GM19025 (cell line): ENCODE measurements around the gene TTC28.

Experiments
- ATAC-seq: cut with Tn5 transposase; IDR thresholded peaks from one replicate; pipeline ENCODE4 v1.9.1; 2021; ENCODE audit warnings: mild to moderate bottlenecking, low read depth, moderate library complexity; ENCODE audit not compliant: unreplicated experiment

The TTC28 gene

GRCh38 chr22:28125799-28126198 lies 553.8 kb downstream of the TTC28 start:
- no peak for ATAC-seq

GRCh38 chr22:28123989-28124766 lies 555.5 kb downstream of the TTC28 start:
- no peak for ATAC-seq

DNA sequence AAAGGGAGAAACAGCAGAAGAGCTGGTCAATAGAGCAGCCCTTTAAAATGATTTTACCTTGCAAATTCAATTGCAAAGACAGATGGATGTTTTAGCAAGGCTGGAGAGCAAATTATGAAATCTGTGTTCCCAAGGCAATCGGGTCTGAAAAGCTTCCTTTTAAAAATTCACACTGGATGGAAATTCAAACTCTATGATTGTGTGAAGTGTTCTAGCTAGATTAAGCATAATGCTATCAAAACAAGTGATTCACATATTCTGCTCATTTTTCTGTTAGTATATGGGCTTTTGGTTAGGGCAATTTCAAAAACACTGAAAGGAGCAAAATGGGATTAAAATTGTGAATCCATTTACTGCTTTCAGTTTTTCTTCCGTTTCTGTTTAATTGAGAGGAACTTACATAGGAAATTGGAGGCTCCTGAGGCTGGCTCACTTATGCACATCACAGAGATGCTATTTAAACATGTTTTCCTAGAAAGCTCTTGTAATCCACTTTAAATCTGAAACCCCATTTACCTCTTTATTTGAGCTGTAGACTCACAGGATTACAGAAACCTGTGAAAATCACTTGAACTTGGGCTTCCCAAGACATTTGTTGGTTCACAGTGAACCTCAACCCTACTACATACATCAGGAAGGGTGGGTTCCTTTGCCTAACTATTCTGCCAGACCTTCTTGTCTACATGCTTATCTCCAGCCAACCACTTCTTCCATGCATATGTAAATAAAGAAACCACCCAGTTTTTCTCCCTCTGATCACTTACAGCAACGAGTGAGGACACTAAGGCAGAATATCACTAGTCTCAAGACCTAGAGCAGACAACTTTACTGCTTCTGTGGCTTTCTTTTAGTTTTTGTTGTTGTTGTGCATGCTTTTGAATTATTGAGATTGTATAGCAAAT lies 558.7 kb downstream of the TTC28 start:
- ATAC-seq, result no peak

GRCh38 chr22:28118957-28119631 lies 560.5 kb downstream of the TTC28 start:
- ATAC-seq, result no peak

- no peak for ATAC-seq
These were observed 563.4 kb downstream of the TTC28 start for GRCh38 chr22:28116219-28116673.

DNA sequence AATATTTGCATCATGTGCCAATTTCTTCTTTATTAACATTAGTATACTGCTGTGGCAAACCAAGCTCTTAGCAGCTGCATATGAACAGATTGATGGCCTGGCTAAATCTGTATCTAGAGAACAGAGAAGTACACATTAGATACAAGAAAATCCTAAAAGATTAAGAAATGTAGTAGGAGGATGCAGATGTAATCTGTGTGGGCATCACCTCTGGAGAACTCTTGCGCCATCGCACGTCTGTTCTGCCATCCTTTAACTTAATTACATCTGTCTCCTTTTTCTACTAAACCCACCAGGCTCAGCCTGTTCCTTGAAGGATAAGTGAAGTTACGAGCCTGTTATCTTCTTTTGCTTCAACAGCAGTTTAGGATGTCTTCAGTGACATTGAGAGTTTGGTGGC lies 564.2 kb downstream of the TTC28 start:
- ATAC-seq, result no peak

DNA sequence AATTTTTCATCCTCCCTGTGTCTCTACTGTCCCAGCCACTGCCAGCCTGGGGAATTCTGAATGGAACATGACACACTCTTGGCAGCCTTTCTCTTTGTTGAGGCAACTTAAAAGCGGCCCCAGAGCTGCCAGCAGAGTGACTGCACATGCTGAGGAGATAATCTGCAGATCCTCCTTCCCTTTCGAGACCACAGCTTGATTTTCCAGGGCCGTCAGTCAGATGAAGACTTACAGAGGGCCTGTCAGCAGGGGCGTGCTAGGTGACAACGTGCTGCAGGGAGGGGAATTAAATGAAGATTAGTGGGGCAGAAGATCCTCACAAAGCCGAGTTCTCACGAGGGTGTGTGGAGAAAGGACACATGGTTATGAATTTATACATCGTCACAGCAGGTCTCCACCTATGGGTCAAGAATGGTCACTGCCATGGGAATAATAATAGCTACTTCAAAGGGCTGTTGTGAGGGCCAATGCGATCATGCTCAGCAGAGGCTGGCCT lies 567.0 kb downstream of the TTC28 start:
- ATAC-seq, result no peak

DNA sequence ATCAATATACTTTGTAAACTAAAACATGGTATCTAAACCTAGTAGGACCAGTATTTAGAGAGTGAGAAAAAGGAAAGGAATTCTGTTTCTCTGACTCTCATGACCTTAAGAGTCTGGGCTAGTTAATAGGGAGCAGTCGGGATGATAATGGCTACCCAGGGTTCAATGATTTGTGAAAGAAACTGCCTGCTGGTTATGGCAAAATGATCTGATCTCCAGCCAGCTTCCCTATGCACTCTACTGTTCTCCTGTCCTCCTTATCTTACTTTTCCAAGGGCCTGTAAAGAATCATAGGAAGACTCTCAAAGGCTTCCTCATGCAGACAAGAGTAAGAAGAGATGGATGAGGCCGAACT lies 567.5 kb downstream of the TTC28 start:
- ATAC-seq, result no peak

DNA sequence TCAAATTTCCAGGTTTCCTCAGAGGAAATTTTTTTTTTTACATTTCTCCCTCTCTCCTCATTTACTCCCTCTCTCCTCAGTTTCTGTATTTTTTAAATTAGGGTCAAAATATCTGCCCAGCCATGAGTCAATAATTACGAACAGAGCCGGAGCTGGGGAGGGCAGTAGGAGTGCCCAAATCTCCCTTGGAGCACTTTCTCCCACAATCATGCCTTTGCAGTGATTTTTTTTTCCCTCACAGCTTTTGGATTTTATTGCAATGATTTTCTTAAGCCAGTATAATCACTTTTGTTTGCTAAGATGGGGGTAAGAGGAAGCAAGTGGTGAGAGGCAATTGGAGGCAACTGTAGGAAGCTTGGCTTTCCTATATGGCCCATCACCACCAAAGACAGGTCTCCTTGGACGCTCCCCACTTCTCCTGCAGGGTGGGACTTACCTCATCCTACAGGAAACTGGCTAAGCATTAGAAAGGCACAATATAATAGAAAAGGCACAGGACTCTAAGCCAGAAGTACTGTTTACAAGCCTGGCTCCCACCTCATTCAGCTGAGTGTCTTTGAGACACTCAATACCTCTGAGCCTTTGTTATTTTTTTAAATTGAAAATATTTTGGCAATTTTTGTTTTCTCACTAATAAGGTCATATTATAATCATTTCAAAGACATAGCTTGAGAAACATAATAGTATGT lies 568.0 kb downstream of the TTC28 start:
- ATAC-seq, result no peak

DNA sequence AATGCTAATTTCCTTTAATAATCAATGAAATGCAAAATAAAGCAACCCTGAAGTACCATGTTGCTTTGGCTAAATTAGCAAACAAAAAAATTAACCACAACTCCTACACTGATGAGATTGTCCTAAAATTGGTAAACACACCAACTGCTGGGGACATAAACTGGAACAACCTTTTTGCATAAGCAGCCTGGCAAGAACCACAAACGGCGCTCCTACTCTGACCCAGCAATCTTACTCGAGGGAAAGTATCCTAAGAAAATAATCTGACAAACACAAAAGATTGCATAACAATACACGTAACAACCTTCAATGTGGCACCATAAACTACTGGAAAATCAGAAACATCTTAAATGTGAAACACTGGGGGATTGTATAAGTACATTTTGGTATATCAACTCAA lies 570.8 kb downstream of the TTC28 start:
- no peak for ATAC-seq

GRCh38 chr22:28106617-28107016 lies 573.0 kb downstream of the TTC28 start:
- ATAC-seq, result no peak

DNA sequence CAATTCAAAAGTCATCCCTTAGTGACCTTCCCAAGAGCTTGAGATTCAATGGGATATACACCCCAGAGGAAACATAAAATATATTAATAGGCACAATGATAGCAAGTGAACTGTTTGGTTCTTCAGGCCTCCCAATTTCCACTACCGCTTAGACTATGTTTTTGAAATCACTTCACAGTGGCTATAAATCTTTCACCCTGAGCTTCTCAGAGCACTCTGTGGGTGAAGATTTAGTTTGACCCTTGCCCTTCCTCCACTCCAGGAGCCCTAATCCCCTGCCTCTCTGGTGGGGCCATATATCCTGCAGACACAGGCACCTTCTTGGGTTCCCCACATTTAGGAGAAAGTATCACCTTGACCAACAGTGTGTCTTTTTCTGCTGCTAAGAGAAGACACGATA lies 573.7 kb downstream of the TTC28 start:
- no peak for ATAC-seq

DNA sequence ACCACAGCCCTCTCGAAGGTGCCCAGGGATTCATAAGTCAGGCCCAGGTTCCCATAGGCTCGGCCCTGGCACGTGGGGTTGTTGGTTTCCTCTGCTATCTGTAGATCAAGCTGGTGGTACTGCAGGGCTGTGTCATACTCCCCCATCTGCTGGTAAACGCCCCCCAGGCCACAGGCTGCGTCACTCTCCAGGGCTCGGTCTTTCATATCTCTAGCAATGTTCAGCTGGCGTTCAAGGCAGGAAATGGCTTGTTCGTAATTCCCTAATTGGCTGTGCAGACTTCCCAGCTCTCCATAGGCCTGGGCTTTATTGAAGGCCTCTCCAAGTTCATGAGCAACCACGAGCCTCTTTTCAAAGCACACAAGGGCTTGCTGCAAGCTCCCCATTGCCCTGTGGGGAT lies 574.2 kb downstream of the TTC28 start:
- no peak for ATAC-seq

DNA sequence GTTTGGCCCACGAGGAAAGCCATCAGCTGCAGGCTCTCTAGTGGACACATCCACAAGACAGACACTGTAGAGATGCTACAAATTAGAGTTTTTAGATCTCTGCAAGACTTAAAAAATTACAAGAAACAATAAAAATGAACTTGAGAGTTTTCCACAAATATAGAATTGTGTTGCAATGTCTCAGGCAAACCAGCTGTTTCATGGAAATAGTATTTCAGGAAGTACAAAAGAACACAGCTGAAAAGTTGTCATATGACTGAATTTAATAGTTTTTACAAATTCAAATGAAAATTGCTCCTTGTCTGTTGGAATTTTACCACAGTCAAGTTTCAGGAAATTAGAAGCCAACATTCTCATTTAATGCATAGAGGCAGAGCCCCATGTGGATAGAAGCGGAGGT lies 576.0 kb downstream of the TTC28 start:
- no peak for ATAC-seq

- ATAC-seq, result no peak
These were observed 577.4 kb downstream of the TTC28 start for GRCh38 chr22:28102151-28102812.

- no peak for ATAC-seq
These were observed 582.0 kb downstream of the TTC28 start for GRCh38 chr22:28097627-28098026.

DNA sequence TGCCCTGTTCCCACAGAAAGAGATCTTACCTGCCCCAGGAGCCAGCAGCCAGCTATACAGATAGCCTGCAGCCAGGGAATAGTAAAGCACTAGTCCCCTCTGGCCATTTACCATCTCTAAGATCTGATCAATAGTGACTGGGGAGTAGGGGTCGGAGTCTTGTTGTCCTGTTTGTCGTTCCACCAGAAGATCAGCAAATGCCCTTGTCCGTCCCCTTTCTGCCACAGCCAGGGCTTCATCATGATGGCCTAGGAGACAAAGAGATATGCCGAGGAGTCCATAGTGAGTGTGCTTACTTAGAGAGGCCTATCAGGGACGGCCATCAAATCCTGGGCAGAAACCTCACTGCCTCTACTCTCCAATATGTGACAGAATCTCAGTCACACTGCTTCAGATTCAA lies 583.5 kb downstream of the TTC28 start:
- no peak for ATAC-seq

GRCh38 chr22:28095316-28096095 lies 584.1 kb downstream of the TTC28 start:
- no peak for ATAC-seq

DNA sequence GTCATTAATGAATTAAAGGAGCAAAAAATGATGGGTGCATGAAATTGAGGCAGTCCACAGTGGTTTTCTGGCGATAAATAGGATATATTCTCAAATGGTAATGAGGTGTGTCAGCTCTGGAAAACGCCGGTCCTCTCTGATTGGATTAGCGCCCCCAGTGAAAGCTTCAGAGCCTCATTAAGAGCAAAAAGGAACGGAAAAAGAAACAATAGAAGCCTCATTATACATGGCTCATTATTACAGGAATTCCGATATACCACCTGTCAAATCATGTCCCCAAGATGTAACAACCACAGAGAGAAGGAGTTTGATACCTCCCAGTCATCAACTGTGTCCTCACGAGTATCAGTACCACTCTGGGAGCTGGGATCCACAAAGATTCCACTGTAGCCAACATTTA lies 584.9 kb downstream of the TTC28 start:
- ATAC-seq, result no peak
